GM21390 (cell line): ENCODE data around the gene POLH.
"Not testable (repeated sequence)": the region's sequence is repeated elsewhere in the genome, so short reads cannot be mapped to it uniquely, and the experiment has no call there.

ENCODE experiments used
- ATAC-seq: cut with Tn5 transposase; IDR thresholded peaks from one replicate; pipeline ENCODE4 v1.9.1; 2021; ENCODE audit not compliant: unreplicated experiment

POLH gene

GRCh38 chr6:43575772-43576551, at the start of gene POLH, which contains the start of gene XPO5:
POLH (plus strand) TSS chr6:43576185; CDS start chr6:43582320, 6,135 bp downstream.
XPO5 (minus strand) TSS chr6:43576038; CDS start chr6:43575864, 174 bp downstream.
- ATAC-seq = peak; percentile 83

GRCh38 chr6:43532201-43532600, 43.8 kb upstream of the POLH start:
- ATAC-seq = no peak

- not testable (repeated sequence) for ATAC-seq
These were observed 37.0 kb upstream of the POLH start for GRCh38 chr6:43538986-43539385.

- ATAC-seq = not testable (repeated sequence)
These were observed 36.6 kb upstream of the POLH start for GRCh38 chr6:43539409-43539808.

GRCh38 chr6:43540507-43540906, 35.5 kb upstream of the POLH start:
- ATAC-seq = no peak

GRCh38 chr6:43541774-43542471, 34.1 kb upstream of the POLH start:
- peak; percentile 59 for ATAC-seq

GRCh38 chr6:43544461-43544860, 31.5 kb upstream of the POLH start:
- no peak for ATAC-seq

- no peak for ATAC-seq
These were observed 28.8 kb upstream of the POLH start for GRCh38 chr6:43547222-43547621.

- not testable (repeated sequence) for ATAC-seq
These were observed 18.4 kb upstream of the POLH start for GRCh38 chr6:43557620-43558019.

GRCh38 chr6:43559328-43559727, 16.7 kb upstream of the POLH start:
- ATAC-seq = no peak

GRCh38 chr6:43570876-43571441, 5.0 kb upstream of the POLH start:
- no peak for ATAC-seq

- no peak for ATAC-seq
These were observed 4.0 kb upstream of the POLH start for GRCh38 chr6:43572015-43572414.

- peak; percentile 39 for ATAC-seq
These were observed 747 bp upstream of the POLH start for GRCh38 chr6:43575105-43575771.

- no peak for ATAC-seq
These were observed 2.8 kb downstream of the POLH start for GRCh38 chr6:43578748-43579147.

GRCh38 chr6:43579171-43579570, 3.2 kb downstream of the POLH start:
- ATAC-seq = no peak

- no peak for ATAC-seq
These were observed 6.9 kb downstream of the POLH start for GRCh38 chr6:43582911-43583310.

GRCh38 chr6:43584892-43585570, 9.0 kb downstream of the POLH start:
- ATAC-seq = no peak

- ATAC-seq = no peak
These were observed 12.2 kb downstream of the POLH start for GRCh38 chr6:43588194-43588593.

- not testable (repeated sequence) for ATAC-seq
These were observed 13.6 kb downstream of the POLH start for GRCh38 chr6:43589564-43589963.

- no peak for ATAC-seq
These were observed 18.0 kb downstream of the POLH start for GRCh38 chr6:43593938-43594337.

GRCh38 chr6:43600595-43600994, 24.6 kb downstream of the POLH start:
- ATAC-seq = no peak
